Eye (tissue), 1 donor: ENCODE results near the gene NXF1.
"Not testable (repeated sequence)": the region's sequence is repeated elsewhere in the genome, so short reads cannot be mapped to it uniquely, and the experiment has no call there.

Experiments
- DNase-seq: peaks from one replicate; pipeline ENCODE4 v3.0.0-alpha.2; 2015

Gene NXF1

DNA sequence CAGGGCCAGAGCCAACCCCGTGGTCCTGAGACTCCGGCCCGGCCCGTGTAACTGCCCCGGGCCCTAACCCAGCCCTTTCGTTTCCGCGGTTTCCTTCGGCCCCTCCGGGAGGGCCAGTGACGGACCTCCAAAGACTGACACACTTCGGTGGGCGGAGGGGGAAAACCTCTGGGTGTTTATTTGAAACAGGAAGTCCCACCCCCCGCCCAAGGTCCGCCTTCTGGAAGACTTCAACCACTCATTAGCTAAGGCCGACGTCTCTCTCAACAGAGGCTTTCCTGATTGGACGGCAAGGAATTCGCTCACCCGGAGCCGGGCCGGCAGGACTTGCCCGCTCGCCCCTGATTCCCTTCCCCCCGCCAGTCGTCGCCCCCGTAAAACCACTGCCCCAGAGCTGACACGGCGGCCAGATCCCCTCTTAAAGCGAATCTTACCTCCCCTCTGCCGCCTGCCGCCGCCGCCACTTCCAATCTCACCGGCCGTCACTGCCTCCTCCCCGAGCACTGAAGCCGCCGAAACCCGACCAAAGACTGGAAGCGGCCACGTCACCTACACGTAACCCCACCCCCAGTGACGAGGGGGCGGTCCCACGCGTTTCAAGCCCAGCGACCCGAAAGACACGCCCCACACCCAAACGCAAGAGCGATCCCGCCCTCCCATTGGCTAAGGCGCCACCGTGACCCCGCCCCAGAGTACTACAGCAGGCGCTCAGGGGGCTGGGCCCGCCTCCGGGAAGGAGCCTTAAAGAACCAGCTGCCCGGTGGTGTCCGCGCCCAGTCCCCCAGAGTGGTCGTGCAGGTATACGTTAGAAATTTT is 26.5 kb upstream of the NXF1 start, which contains the start of gene STX5:
Gene STX5, minus strand, starts transcription at position 532 of the 816 bp plus-strand sequence. CDS start 808 bp downstream, outside the sequence.
- peak; percentile 99 for DNase-seq

DNA sequence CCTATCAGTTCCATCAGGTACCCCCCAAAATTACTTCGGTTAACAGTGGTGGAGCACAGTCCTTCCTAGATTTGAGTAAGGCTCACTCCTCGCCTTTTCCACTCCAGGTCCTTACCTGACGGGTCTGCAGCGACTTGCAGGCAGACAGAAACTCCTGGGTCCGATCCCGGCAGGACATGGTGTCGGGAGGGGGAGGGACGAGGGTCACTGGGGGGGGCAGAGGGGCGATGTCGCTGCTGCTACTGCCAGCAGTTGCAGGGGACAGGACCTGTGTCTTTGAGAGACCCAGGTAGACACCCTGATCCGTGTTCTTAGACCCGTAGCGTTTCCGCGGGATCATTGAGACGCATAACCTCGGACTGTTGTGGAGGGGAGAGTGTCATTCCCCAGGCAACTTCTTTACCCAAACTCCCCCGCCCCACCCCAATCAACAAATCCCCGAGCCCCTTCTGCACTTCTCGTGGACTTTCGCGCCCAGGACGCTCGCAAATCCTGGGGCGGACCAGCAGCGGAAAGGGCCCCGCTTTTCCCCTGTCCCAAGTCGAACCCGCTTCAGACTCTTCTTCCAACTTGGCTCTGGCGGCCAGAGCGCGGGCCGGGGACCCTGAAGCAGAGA is 25.8 kb upstream of the NXF1 start:
- no peak for DNase-seq

DNA sequence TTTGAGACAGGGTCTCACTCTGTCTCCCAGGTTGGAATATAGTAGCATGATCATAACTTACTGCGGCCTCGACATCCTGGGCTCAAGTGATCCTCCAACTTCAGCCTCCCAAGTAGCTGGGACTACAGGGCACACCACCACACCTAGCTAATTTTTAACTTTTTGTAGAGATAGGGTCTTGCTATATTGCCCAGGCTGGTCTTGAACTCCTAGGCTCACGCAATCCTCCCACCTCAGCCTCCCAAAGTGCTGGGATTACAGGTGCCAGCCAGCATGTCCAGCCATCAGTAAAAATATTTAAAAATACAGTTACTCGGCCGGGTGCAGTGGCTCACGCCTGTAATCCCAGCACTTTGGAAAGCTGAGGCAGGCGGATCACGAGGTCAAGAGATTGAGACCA is 22.9 kb upstream of the NXF1 start:
- DNase-seq, result not testable (repeated sequence)

DNA sequence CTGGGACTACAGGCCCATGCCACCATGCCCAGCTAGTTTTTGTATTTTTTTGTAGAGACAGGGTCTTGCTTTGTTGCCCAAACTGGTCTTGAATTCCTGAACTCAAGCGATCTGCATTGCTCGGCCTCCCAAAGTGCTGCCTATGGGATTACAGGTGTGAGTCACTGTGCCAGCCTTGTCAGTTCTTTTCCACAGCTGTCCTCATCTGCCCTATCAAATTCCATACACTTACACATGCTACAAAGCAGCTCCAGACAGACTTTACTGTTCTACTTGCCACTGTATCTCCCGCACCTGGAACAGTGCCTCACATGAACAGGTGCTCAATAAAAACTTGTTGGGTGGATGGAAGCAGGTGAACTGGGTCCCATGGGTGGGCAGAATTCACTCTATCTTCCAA is 18.4 kb upstream of the NXF1 start:
- DNase-seq, result no peak

DNA sequence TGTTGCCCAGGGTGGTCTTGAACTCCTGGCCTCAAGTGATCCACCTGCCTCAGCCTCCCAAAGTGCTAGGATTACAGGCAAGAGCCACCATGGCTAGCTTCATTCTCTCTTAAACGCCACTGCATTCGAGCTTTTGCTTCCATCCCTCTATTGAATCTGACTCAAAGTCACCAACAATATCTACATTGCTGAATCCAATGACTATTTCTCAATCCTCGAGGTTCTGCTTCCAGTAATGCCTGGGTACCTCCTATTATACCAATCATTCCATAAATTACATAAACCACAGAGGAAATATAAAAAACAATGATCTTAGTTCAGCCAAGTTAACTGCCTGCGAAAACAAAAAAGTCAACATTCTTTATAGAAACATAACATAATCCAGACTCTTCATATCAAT is 11.9 kb upstream of the NXF1 start:
- no peak for DNase-seq

DNA sequence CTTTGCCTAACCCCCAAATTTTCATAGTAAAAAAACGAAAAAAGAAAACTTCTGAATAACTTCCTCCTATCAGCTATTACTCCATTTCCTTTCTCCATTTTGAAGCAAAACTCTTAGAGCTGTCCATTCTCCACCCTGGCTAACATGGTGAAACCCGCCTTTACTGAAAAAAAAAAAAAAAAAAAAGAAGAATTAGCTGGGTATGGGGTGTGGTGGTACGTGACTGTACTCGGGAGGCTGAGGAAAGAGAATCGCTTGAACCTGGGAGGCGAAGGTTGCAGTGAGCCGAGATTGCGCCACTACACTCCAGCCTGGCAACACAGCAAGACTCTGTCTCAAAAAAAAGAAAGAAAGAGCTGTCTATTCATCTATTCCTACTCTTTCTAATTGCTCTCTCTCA is 11.3 kb upstream of the NXF1 start:
- no peak for DNase-seq

DNA sequence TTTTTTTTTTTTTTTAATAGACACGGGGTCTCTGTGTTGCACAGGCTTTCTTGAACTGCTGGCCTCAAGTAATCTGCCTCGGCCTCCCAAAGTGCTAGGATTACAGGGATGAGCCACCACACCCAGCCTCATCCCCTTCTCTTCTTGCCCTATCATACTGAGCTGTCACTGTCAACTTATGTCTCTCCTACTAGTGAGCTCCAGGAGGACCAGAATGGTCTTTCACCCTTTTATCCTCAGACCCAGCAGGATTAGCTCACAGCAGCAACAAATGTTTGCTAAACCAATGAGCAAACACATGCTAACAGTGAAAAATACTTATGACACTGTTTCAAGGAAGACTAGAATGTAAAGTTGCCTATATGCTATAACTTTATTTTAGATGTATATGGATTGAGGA is 6.4 kb upstream of the NXF1 start:
- DNase-seq, result no peak

DNA sequence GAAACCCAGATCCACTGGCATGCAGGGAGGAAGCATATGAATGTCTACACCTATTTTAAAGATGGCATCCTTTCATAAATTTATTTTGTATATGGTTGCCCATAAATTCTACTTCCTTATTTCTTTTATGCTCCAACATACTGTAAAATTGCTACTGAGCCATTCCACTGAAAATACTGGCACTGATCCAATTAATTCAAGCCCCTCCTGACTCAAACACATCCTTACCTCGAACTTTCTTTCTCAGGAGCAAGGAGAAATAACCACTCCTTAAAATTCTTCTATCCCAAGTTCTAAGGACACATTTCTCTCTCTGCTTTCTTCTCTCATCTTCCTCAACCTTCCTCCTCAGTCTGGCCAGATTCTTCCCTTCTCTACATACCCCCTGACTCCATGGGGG is 5.5 kb upstream of the NXF1 start:
- DNase-seq, result no peak

DNA sequence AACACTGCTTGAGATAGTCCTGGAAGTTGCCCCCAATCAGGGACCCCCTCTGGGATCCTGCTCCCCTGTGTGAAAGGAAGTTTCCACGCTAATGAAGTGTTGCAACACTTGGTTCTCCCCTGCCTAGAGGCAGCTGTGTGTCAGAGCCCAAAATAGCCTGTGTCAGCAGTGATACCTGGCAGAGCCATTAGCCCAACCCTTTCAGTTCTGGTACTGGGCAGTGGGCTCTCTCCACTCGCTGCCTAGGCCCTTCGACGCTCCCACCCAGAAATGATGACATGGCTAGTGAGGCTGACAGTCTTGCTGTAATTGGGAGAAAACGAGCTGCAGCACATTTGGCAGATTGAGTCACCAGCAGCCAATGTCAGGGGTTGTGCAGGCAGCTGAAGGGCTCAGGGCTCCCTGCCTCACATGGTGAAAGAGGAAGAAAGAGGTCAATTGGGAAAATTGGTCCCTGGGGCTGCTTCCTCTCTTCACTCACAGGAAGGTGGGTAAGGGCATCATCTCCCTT is 1.4 kb upstream of the NXF1 start:
- no peak for DNase-seq

DNA sequence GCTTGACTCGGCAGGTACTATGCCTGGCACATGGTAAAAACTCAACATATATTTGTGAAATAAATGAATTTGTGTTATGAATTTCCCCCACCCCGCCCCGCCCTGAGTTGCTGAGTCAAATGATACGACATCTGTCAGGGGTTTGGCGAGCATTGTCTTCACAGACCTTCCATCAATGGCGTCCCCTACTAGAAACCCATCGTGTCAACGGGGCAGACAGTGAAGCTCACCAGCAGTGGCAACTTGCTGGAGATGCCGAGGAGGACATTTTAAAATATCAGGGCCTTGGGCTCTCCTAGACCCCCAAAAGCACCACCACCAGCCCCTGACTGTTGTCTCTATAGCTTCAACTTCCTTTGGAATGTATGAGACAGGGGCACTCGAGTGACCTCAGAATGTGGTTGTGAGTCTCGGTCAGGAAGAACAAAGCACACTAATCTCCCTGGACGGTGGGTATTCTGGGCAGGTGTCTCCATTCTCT is 761 bp upstream of the NXF1 start:
- no peak for DNase-seq

DNA sequence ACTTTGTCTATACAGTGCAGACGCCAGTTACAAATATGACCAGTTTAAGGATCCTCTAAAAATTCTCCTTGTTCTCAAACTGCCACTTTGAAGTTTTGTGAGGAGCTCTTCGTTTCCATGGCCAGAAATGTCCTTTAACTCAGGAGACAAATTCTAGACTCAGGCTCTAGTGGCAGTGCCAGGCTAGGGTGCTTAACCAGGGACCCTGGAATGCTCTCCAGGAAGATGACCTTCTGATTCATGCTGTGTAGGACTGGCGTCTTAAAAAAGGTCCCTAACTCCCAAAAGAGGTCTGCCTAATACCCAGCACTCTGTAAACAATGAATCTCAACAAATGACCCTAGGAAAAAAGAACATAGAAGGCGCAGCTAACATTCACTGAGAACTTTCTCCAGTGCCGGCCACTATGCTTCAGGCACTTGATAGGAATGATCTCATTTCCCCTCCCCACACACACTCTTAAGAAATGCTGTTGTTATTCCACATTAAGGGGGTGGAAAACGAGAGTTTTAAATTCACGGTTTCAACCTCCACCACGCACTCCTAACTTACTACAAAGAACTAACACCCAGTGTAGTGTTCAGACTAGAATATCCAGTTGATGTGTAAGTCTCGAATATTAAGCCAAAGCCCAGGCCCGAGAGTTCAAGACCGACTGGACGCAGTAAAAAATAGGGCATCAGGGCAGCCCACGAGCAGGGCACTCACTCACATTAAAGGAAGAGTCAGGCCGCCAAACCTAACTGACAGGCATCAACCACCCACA is 747 bp downstream of the NXF1 start:
- no peak for DNase-seq

DNA sequence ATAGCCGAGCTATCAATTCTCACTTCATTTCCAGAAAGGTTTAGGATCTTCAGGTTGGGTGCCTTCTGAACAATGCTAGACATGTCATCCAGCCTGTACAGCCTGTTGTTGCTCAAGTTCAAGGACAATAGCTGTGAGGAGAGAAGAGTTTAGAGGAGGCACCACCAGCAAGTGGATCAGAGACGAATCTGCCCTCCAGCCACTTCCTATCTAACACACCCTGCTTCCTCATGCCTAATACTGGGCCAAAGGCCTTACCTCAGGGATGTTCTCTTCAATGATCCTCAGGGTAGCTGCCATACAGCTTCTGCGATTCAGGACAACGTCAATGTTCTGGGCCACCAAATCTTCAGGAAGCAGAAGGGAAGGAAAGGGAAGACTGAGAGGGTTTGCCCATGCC is 4.2 kb downstream of the NXF1 start:
- DNase-seq, result no peak

DNA sequence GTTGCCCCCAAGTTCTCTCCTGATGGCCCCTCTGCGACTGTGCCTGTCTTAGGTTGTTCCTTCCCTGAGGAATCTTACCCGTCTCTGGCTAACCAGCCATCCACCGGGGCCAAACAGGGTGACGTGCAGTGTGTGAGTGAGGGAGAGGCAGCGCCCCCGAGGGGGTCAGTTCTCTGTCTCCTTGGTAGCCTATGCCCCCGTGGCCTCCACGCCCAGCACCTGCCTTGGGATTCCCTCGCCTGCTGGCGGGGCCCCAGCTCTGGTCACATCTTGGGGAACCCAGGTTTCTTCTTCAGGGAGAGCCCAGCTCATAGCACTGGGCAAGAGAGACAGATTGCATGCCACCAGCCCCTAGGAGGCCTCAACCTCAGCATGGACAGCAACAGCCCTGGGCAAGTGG is 5.8 kb downstream of the NXF1 start:
- no peak for DNase-seq

DNA sequence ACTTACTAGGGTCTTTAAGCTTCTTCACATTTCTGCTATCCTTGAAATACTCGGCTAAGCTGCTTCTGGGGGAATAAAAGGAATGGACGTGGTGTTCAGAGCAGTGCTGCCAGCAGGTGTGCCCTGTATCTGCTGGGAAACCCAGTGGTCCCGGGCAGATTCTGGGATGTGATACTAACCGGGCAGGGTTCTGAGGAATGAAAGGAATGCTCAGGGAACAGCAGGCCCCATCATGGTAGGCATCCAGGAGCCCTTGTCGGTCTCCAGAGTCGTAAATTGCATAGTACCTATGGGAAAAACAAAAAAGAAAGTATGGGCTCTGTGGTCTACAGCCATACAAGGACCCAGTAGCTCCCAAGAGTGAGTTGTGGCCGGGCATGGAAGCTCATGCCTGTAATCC is 9.0 kb downstream of the NXF1 start:
- no peak for DNase-seq

DNA sequence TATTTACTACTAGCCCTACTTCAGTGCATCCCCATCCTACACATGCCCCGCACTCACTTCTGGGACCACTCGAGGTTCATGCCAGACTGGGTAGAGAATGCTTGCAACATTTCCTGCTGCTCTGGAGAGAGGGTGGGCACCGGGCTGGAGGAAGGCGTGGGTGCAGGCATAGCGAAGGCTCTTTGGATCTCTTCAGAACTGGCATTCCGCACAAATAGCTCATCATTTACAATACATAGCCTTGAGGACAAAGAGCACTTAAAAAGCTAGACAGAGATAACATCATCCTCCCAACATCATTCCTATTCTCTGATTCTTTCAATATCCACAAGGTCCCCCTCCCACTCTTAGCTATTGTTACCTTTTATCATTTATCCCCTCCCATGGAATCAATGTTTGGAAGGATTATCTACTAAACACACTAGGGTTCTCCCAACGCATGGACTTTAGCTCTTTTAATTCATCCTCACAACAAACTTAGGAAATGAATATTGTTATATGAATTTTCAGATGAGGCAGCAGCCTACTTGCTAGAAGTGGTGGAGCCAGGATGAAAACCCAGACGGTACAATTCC is 11.0 kb downstream of the NXF1 start:
- no peak for DNase-seq

DNA sequence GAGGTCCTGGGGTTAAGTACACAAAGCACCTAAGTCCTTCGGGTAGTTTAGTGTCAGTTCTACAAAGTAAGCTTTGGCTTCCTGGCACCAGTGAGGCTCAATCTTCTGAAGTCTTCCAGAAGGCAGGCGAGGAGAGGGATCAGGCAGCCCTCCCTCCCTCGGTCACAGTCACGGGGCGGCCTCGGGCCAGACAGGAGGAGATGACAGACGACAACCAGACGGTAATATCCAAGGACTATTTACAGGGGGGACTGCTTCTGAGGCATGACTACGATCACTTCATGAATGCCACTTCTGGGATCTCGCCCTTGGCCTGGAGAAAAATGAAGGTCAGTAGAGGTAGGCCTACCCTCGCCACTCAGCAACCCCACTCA is 13.1 kb downstream of the NXF1 start:
- DNase-seq, result no peak

DNA sequence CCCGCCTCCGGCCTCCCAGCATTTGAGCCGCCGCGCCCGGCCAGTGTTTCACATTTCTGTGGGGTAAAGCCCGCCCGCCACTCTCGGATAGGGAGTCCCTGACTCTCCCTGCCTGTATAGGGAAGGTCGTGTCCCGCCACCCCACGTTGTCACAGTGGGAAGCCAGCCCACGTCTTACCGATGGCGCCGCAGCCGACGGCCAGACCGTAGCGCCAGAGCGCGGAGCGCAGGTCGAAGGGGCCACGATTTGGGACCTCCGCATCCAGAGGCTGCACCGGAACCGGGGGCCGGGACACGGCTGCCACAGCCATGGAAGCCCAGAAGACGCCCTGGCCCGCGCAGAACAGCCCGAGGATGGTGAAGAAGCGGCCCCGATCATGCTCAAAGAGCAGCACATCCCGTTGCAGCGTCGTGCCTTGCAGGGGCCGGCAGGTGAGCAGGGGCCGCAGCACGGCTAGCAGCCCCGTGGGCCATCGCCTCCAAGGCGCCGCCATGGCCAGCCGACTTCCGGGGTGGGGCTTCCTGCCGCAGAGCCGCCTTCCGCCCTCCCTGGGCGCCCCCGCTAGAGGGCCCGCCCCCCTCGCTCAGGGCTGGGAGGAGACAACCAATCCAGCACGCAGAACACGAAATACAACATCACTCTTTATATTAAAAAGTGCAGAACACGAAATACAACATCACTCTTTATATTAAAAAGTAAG is 13.6 kb downstream of the NXF1 start, which contains the start of gene TMEM223:
Gene TMEM223, minus strand, starts transcription at position 506 of the 701 bp plus-strand sequence. Its CDS starts 12 bp downstream, at position 494.
- DNase-seq, result peak; percentile 91

DNA sequence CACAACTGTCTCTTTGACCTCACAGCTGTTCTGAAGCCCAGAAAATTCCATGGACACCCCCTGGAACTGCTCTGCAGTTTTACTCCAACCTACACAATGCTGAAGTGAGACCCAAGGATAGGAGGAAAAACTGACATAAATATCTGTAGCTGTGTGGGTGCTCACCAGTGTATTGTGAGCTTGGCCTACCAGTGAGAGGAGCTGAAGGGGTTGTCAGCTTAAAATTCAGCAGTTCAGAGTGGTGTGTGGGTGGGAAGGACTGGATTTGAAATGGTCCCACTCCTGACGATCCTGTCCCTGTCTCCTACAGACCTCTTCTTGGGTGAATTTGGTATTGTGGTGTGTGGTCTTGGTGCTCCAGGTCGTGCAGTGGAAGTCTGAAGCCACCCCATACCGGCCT is 15.7 kb downstream of the NXF1 start:
- DNase-seq, result no peak

DNA sequence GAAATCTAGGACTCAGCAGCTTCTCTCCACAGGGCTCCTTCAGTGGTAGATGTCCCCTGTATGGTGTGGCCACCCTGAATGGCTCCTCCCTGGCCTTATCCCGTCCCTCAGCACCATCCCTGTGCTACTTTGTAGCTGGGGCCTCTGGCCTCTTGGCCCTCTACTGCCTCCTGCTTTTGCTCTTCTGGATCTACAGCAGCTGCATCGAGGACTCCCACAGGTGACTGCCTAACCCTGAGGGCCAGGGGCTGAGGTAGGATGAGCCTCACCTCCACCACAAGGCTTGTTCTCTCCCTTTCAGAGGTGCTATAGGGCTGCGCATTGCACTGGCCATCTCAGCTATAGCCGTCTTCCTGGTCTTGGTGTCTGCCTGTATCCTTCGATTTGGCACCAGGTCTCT is 16.2 kb downstream of the NXF1 start:
- DNase-seq, result no peak

DNA sequence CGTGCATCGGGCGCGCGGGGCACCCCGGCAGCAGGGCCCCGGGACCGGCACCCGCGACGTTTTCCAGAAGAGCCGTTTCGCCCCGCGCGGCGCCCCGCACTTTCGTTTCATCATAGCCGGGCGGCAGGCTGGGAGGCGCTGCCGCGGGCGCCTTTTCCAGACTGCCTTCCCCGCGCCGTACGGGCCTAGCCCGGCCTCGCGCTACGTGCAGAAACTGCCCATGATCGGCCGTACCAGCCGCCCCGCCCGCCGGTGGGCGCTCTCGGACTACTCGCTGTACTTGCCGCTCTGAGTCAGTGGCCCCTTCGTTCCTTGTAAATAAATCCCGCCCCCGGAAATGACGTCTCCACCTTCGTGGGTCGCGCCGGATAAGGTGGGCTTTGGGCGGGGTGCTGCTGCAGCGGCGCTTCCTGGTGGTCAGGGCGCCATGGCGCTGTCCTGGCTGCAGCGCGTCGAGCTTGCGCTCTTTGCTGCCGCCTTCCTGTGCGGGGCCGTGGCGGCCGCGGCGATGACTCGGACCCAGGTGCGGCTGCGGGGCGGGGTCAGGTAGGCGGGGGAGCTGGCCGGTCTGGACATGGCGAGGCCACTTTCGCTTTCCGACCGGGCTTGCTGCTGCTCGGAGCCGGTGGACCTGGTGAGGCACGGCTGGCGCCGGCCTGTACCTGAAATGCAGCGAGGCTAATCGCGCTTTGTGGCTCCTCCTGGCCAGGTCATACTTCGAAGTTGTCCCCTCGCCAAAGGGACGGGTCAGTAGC is 18.1 kb downstream of the NXF1 start, which contains the start of gene TMEM179B:
Gene TMEM179B, plus strand, starts transcription at position 398 of the 755 bp plus-strand sequence. Its CDS starts 30 bp downstream, at position 428.
- peak; percentile 100 for DNase-seq

DNA sequence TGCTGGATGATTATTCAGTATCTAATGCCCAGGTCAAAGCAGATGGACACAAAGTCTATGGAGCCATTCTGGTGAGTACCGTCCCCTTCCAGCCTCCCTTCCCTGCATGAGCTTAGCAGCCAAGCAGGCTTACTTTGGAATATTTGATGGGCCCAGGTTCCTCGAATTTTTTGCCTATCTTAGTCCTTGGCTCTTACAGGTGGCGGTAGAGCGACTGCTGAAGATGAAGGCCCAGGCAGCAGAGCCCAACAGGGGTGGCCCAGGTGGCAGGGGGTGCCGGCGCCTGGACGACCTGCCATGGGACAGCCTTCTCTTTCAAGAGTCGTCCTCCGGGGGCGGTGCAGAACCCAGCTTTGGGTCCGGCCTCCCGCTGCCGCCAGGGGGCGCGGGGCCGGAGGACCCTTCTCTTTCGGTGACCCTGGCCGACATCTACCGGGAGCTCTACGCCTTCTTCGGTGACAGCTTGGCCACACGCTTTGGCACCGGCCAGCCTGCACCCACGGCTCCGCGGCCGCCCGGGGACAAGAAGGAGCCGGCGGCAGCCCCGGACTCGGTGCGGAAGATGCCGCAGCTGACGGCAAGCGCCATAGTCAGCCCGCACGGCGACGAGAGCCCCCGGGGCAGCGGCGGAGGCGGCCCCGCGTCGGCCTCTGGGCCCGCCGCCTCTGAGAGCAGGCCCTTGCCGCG is 18.8 kb downstream of the NXF1 start:
- peak; percentile 96 for DNase-seq
